PFSK-1 (cell line): Measurements from ENCODE around the gene ERGIC1.

Experiments used
- FOXP2 ChIP-seq: optimal IDR thresholded peaks from 2 replicates; pipeline ENCODE3; 2011; ENCODE audit warnings: borderline replicate concordance, control low read depth, inconsistent platforms; ENCODE audit not compliant: insufficient read depth; ENCODE audit errors: extremely low read length, extremely low read depth
- POLR2AphosphoS5 ChIP-seq: IDR thresholded peaks from 2 replicates; pipeline ENCODE4 v1.6.1; 2012; ENCODE audit warnings: low read depth, mild to moderate bottlenecking, control low read depth, low read length, moderate library complexity
- SIN3A ChIP-seq: IDR thresholded peaks from 2 replicates; pipeline ENCODE4 v1.6.1; 2012; ENCODE audit warnings: mild to moderate bottlenecking, low read length, moderate library complexity, borderline replicate concordance; ENCODE audit not compliant: insufficient read depth
- TAF1 ChIP-seq: IDR thresholded peaks from 2 replicates; pipeline ENCODE4 v1.6.1; 2012; ENCODE audit warnings: low read length, control low read depth, borderline replicate concordance; ENCODE audit not compliant: insufficient read depth
- TF ChIP-seq, protein P1 (sequence below), 2 experiments: IDR thresholded peaks; 2 replicates each; pipeline versions ENCODE4 v1.6.1 to v1.8.0; 2011 to 2012; ENCODE audit warnings: low read depth in 2 of 2, low read length in 2 of 2, control low read depth in 1 of 2, inconsistent platforms in 1 of 2, mild to moderate bottlenecking in 1 of 2, moderate library complexity in 1 of 2; ENCODE audit not compliant: insufficient read depth in 1 of 2

ERGIC1 gene

DNA sequence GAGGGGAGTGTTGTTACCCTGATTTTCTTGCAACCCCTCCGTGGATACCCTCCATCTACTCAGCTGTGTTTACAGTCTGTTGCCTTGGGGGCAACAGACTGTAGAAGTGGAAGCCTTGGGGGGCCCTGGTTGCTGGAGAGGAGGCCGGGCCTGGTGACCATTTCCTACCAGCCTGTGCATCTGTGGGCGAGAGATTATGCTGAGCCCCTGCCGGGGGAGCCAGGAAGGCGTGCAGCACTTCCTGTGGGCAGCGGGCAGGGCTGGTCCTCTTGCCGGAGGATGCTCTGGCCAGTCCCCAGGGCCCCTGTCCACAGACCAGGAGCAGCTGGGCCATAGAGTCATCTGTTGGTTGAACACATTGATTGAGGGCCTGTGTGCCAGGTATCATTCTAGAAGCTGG, 11.1 kb downstream of the ERGIC1 start:
- TF ChIP-seq SIN3A = no peak
- TF ChIP-seq POLR2AphosphoS5 = no peak
- no peak for TF ChIP-seq FOXP2
- no peak for TF ChIP-seq TAF1
- TF ChIP-seq, protein P1, sequence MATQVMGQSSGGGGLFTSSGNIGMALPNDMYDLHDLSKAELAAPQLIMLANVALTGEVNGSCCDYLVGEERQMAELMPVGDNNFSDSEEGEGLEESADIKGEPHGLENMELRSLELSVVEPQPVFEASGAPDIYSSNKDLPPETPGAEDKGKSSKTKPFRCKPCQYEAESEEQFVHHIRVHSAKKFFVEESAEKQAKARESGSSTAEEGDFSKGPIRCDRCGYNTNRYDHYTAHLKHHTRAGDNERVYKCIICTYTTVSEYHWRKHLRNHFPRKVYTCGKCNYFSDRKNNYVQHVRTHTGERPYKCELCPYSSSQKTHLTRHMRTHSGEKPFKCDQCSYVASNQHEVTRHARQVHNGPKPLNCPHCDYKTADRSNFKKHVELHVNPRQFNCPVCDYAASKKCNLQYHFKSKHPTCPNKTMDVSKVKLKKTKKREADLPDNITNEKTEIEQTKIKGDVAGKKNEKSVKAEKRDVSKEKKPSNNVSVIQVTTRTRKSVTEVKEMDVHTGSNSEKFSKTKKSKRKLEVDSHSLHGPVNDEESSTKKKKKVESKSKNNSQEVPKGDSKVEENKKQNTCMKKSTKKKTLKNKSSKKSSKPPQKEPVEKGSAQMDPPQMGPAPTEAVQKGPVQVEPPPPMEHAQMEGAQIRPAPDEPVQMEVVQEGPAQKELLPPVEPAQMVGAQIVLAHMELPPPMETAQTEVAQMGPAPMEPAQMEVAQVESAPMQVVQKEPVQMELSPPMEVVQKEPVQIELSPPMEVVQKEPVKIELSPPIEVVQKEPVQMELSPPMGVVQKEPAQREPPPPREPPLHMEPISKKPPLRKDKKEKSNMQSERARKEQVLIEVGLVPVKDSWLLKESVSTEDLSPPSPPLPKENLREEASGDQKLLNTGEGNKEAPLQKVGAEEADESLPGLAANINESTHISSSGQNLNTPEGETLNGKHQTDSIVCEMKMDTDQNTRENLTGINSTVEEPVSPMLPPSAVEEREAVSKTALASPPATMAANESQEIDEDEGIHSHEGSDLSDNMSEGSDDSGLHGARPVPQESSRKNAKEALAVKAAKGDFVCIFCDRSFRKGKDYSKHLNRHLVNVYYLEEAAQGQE (IDR thresholded peaks at IDR 0.05; ENCODE audit: insufficient read depth in 1 of 2, low read depth in 2 of 2, low read length in 2 of 2) = no peak

DNA sequence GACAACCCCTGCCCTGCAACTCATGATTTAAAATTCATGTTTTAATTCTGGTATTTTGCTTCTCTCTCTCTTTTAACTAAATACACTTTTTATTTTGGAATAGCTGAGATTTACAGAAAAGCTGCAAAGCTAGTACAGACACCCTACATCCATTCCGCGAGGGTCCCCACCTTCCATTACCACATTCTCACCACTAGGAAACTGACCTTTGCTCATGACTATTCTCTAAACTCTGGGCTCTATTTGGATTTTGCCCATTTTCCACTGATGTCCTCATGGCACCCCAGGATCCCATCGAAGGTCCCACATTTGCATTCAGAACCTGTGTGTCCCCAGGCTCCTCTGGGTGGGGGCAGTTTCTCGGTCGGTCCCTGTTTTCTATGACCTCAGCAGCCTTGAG, 11.5 kb downstream of the ERGIC1 start:
- TF ChIP-seq TAF1 = no peak
- no peak for TF ChIP-seq FOXP2
- no peak for TF ChIP-seq POLR2AphosphoS5
- TF ChIP-seq, protein P1 (IDR thresholded peaks at IDR 0.05; ENCODE audit: insufficient read depth in 1 of 2, low read depth in 2 of 2, low read length in 2 of 2) = no peak
- TF ChIP-seq SIN3A = no peak

GRCh38 chr5:172846249-172846648, 12.2 kb downstream of the ERGIC1 start:
- no peak for TF ChIP-seq TAF1
- no peak for TF ChIP-seq FOXP2
- TF ChIP-seq, protein P1 (IDR thresholded peaks at IDR 0.05; ENCODE audit: insufficient read depth in 1 of 2, low read depth in 2 of 2, low read length in 2 of 2) = no peak
- no peak for TF ChIP-seq POLR2AphosphoS5
- TF ChIP-seq SIN3A = no peak

- TF ChIP-seq SIN3A (no peak), TAF1 (no peak), FOXP2 (no peak), POLR2AphosphoS5 (no peak)
- TF ChIP-seq, protein P1 (IDR thresholded peaks at IDR 0.05; ENCODE audit: insufficient read depth in 1 of 2, low read depth in 2 of 2, low read length in 2 of 2) = no peak
These were observed 12.6 kb downstream of the ERGIC1 start for GRCh38 chr5:172846677-172847076.

DNA sequence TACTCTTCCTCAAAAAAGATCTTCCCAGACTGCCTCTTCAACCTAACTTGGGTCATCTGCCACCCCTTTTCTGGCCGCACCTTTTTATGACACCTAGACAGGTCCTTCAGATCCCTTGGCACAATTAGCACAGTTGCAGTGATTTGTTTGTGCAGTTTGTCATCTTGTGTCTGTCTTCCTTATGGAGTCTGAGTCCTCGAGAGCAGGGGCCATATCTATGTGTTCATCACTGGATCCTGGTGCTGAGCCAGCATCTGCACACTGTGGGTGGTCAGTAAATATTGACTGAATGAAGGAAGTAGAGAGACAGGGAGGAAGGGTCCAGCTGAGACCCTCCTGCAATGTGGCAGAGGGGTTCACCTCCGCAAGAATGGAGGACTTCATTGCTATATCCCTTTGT, 14.4 kb downstream of the ERGIC1 start:
- TF ChIP-seq FOXP2 (no peak), SIN3A (no peak), TAF1 (no peak), POLR2AphosphoS5 (no peak)
- TF ChIP-seq, protein P1 (IDR thresholded peaks at IDR 0.05; ENCODE audit: insufficient read depth in 1 of 2, low read depth in 2 of 2, low read length in 2 of 2) = no peak
